Thyroid gland (tissue), 4 donors: ENCODE results near the gene SLC2A9. TPM values are rescaled to one million over a fixed set of nuclear protein-coding genes. Genes with fewer than 3 reads are reported as not detected.

Source experiments
- DNase-seq, 2 donors: peaks; one replicate each; pipeline ENCODE4 v3.0.0-alpha.2; 2019
- H3K27ac ChIP-seq, 3 donors: fragments of 200-600 bp; sonication (generic); 1 replicate in 2 of 3; 2 replicates in 1 of 3; pipeline ENCODE4 v1.5.1; 2016 to 2019; ENCODE audit warnings: mild to moderate bottlenecking in 1 of 3, moderate library complexity in 1 of 3
- H3K27me3 ChIP-seq: fragments of 200-600 bp; sonication (generic); one replicate; pipeline ENCODE4 v1.5.1; 2019
- H3K36me3 ChIP-seq, 2 donors: fragments of 200-600 bp; sonication (generic); one replicate each; pipeline ENCODE4 v1.5.1; 2016 to 2019
- H3K4me1 ChIP-seq, 2 donors: fragments of 200-600 bp; sonication (generic); one replicate each; pipeline ENCODE4 v1.5.1; 2017 to 2019
- H3K4me3 ChIP-seq, 3 donors: fragments of 200-600 bp; sonication (generic); replicated peaks in 1 of 3; 1 replicate in 2 of 3; 2 replicates in 1 of 3; pipeline ENCODE4 v1.5.1; 2016; ENCODE audit warnings: mild to moderate bottlenecking in 1 of 3
- H3K9me3 ChIP-seq: fragments of 200-600 bp; sonication (generic); one replicate; pipeline ENCODE4 v1.5.1; 2017
- POLR2A ChIP-seq, 2 donors: fragments of 450-650 bp; IDR thresholded peaks; one replicate each; pipeline ENCODE4 v1.6.1; 2017; ENCODE audit warnings: antibody characterized with exemption in 2 of 2, mild to moderate bottlenecking in 2 of 2, moderate library complexity in 1 of 2
- WGBS, 2 donors: methylation state at CpG; one replicate each; pipeline ENCODE4 v1.1.5; 2017; 5-methylcytosine and 5-hydroxymethylcytosine counted together
- intact Hi-C: fragments of 100-400 bp; cut with DNase I; formaldehyde crosslinking; loops from one replicate; pipeline ENCODE4 v1.15.1; 2023
- total RNA-seq, 4 donors: library from RNA; depleted of rRNA; stranded (reverse); fragments of >200 nt; gene quantifications; one replicate each; pipeline ENCODE4 v1.2.3, GENCODE V29; 2016
- TF ChIP-seq, protein P1 (sequence below), 6 experiments: fragments of 200-600 bp in 3 of 6; fragments of 450-650 bp in 3 of 6; sonication (generic) in 3 of 6; IDR thresholded peaks; one replicate each; pipeline ENCODE4 v1.5.1; 2016 to 2019; ENCODE audit warnings: antibody characterized with exemption in 6 of 6, mild to moderate bottlenecking in 2 of 6, inconsistent platforms in 1 of 6, moderate library complexity in 1 of 6

The SLC2A9 gene
- total RNA-seq, 4 donors from 2014 or later: 5.0 to 21.2 (median 9.2) TPM

DNA sequence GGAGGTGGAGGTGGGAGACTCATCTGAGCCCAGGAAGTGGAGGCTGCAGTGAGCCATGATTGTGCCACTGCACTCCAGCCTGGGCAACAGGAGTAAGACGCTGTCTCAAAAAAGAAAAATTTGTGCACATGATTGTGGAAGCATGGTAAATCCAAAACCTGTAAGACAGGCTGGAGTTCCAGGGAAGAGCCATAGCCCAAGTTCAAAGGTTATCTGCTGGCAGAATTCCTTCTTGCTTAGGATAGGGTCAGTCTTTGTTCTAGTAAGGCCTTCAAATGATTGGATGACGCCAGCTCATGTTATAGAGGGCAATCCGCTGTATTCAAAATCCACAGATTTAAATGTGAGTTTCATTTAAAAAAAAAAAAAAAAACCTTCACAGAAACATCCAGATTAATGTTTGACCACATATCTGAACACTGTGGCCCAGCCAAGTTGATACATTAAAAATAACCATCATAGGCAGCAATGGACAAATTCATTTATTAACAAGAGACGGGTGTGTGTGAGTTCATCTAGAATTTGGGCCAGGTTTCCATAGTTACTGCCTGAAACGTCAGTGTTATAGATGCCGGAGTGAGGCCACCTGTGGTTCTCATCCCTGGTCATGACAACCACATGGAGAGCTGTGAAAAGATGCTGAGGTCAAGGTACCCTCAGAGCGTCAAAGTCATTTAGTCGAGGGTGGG, 35.2 kb upstream of the SLC2A9 start:
- WGBS, 2 donors: 85 to 89% methylated on average over 8 of the region's 8 CpGs
- TF ChIP-seq POLR2A (IDR thresholded peaks at IDR 0.05): no peak
- TF ChIP-seq, protein P1, sequence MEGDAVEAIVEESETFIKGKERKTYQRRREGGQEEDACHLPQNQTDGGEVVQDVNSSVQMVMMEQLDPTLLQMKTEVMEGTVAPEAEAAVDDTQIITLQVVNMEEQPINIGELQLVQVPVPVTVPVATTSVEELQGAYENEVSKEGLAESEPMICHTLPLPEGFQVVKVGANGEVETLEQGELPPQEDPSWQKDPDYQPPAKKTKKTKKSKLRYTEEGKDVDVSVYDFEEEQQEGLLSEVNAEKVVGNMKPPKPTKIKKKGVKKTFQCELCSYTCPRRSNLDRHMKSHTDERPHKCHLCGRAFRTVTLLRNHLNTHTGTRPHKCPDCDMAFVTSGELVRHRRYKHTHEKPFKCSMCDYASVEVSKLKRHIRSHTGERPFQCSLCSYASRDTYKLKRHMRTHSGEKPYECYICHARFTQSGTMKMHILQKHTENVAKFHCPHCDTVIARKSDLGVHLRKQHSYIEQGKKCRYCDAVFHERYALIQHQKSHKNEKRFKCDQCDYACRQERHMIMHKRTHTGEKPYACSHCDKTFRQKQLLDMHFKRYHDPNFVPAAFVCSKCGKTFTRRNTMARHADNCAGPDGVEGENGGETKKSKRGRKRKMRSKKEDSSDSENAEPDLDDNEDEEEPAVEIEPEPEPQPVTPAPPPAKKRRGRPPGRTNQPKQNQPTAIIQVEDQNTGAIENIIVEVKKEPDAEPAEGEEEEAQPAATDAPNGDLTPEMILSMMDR (IDR thresholded peaks at IDR 0.05): no peak
- DNase-seq: no peak
- Histone ChIP-seq H3K9me3 (no peaks in the 10 kb centered on the region), H3K4me1 (peaks cover 18 to 23% of the 10 kb centered on the region in 2 donors), H3K4me3 (no peak overlapping the region), H3K27me3 (no peaks in the 10 kb centered on the region), H3K27ac (no peak overlapping the region), H3K36me3 (no peaks in the 10 kb centered on the region)
- intact Hi-C loops: no loop called here

DNA sequence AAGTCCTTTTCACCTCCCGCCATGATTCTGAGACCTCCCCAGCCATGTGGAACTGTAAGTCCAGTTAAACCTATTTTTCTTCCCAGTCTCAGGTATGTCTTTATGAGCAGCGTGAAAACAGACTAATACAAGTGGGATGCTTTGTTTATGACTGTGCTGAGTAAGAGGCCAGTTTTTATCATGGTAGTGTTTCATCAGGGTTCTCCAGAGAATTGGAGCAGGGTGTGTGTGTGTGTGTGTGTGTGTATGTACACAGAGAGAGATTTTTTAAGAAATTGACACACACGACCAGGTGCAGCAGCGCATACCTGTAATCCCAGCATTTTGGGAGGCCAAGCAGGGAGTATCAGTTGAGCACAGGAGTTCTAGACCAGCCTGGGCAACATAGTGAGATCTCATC, 34.6 kb upstream of the SLC2A9 start:
- no peaks in the 10 kb centered on the region for H3K27me3 ChIP-seq
- TF ChIP-seq POLR2A (IDR thresholded peaks at IDR 0.05): no peak
- TF ChIP-seq, protein P1 (IDR thresholded peaks at IDR 0.05): no peak
- no peaks in the 10 kb centered on the region for H3K36me3 ChIP-seq
- WGBS, 2 donors: 90 to 94% methylated on average over 4 of the region's 4 CpGs
- intact Hi-C loops: no loop called here
- no peak for DNase-seq
- no peak overlapping the region for H3K4me3 ChIP-seq
- no peak overlapping the region for H3K27ac ChIP-seq
- peaks cover 18 to 23% of the 10 kb centered on the region in 2 donors for H3K4me1 ChIP-seq
- no peaks in the 10 kb centered on the region for H3K9me3 ChIP-seq

DNA sequence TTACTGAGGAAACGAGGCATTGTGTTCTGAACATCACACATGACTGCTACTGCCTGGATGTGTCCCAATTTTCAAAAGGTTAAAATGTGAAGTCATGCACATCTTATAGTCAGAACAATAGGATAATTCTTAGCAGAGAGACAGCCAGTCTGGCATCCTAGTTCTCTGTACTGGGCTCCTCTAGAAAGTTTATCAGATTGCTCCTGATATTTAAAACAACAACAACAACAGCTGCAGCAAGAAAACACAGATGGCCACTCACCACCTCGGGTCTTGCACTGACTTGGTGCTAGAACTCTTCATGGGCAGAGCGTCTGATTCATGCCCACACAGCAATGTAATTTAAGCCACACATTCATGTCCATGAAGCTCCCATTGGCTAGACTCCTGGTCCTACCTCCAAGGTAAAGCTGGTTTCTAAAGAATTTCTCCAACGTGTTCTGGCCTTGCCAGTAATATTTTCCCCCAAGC, 33.3 kb upstream of the SLC2A9 start:
- Histone ChIP-seq H3K36me3 (no peaks in the 10 kb centered on the region), H3K4me1 (peaks cover 18 to 23% of the 10 kb centered on the region in 2 donors), H3K9me3 (no peaks in the 10 kb centered on the region), H3K4me3 (no peak overlapping the region), H3K27me3 (no peaks in the 10 kb centered on the region), H3K27ac (peak overlapping the region; percentile 63 to 75 (median 68))
- 15 to 24% methylated on average over 4 of the region's 4 CpGs for whole genome bisulfite sequencing, 2 donors
- no peak for TF ChIP-seq POLR2A (IDR thresholded peaks at IDR 0.05)
- TF ChIP-seq, protein P1 (IDR thresholded peaks at IDR 0.05): no peak
- intact Hi-C loops: no loop called here
- DNase-seq: peak in 1 of 2 donors; percentile 12

GRCh38 chr4:10053635-10054453, 32.5 kb upstream of the SLC2A9 start:
- no peak for DNase-seq
- TF ChIP-seq POLR2A (IDR thresholded peaks at IDR 0.05): no peak
- TF ChIP-seq, protein P1 (IDR thresholded peaks at IDR 0.05): no peak
- Histone ChIP-seq H3K4me3 (no peak overlapping the region), H3K27me3 (no peaks in the 10 kb centered on the region), H3K36me3 (no peaks in the 10 kb centered on the region), H3K4me1 (peaks cover 18 to 23% of the 10 kb centered on the region in 2 donors), H3K27ac (peak overlapping the region; percentile 44 to 68 (median 64)), H3K9me3 (no peaks in the 10 kb centered on the region)
- intact Hi-C loops: no loop called here
- WGBS, 2 donors: 88 to 89% methylated on average over 8 of the region's 8 CpGs
